GM12873 (cell line): ENCODE measurements around the gene NKX2-2.

ENCODE experiments used
- CTCF ChIP-seq: IDR thresholded peaks from 2 replicates; pipeline ENCODE4 v1.5.1; 2012; ENCODE audit warnings: low read depth, mild to moderate bottlenecking, moderate library complexity, low read length, control low read depth; ENCODE audit not compliant: insufficient read depth; ENCODE audit errors: missing control alignments

The NKX2-2 gene

DNA sequence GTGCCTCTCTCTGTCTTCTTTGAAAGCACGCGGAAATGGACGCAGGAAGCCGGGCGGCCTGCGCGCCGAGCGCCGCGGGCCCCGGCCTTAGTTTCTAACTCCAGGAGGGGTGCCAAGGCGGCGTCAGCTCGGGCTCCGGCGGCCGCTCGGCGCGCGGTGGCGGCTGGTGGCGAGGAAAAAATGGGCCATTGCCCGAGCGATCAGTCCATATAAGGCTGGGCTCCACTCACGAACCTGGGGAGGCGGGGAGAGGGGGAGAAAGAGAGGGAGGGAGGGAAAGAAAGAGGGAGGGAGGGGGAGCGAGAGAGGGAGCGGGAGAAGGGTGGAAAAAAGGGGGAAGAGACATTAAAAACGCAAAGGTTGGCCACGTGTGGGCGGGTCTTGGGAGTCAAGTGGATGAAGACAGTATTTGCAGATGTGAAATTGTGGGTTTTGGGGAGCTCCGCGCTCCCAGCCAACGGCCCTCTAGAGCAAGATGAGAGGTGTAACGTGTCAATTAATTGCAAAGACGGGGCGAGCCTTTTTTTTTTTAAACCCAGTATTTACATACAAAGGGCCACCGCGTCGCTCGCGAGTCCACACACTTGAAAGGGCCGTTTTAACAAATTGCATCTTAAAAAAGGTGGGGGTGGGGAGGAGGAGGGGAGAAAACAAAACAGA, at the start of gene NKX2-2:
Gene NKX2-2, minus strand, starts transcription at position 184 of the 660 bp plus-strand sequence. CDS start 395 bp downstream, outside the sequence.
- TF ChIP-seq CTCF, result no peak

DNA sequence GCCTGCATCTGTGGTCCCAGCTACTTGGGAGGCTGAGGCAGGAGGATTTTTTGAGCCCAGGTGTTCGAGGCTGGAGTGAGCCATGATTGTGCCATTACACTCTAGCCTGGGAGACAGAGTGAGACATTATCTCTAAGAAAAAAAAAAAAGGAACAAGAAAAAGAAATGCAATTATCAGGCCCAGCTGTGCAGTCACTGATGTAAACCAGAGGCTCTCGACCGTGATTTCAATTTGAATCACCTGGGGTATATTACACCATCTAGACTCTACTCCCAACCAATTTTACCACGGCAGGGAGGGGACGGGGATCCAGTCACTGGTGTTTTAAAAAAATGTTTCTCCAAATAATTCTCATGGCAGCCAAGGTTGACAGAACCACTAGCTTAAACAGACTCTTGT, 48.8 kb upstream of the NKX2-2 start:
- no peak for TF ChIP-seq CTCF

DNA sequence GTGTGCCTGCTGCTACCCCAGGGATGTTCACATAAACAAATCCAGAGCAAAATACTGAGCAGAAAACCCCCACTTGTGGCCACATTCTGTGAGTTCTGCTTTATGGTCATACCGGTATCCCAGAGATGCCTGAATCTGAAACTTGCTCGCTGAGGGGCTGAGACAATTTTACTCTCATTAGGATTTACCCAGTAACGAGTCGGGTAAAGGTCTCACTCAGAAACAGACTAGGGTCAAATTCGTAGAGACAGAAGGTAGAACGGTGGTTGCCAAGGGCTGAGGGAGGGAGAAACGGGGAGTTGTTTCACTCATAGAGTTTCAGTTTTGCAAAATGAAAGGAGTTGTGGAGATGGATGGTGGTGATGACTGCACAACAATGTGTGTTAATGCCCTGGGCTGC, 45.4 kb upstream of the NKX2-2 start:
- no peak for TF ChIP-seq CTCF

GRCh38 chr20:21557241-21558020, 43.6 kb upstream of the NKX2-2 start:
- no peak for TF ChIP-seq CTCF

DNA sequence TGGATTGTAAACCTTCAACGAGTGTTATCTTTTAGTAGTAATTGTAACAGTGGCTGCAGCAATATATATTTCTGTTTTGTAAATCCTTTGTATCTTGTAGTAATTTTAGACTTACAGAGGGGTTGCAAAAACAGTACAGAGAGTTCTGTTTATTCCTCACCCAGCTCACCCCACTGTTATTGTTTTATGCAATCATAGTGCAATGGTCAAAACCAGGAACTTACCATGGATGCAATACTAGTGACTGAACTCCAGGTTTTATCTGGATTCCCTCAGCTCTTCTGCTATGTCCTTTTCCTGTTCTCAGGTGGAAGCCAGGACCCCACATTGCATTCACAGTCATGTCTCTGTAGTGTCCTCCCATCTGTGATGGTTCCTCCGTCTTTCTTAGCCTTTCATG, 42.5 kb upstream of the NKX2-2 start:
- no peak for TF ChIP-seq CTCF

- no peak for TF ChIP-seq CTCF
Observed at GRCh38 chr20:21555470-21556120, 41.7 kb upstream of the NKX2-2 start.

DNA sequence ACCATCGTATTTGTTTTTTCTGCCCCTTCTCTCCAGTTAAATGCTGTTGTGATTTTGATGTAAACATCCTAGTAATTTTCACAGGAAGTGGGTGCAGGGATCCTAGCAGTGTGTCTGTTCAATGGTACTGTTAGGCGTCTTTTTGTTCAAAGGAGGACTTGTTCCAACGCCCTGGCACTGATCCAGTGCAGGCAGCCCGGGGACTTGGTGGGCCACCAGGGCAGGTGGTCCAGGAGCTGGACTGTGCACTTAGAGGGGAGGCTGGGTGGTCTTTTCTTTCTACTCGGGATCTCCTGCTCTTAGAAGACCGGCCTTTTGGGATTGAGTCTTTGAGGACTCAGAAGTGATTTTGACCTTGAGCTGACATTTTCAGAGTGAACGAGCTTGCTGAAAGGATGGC, 41.1 kb upstream of the NKX2-2 start:
- TF ChIP-seq CTCF, result no peak
